HG02623 (cell line): ENCODE measurements around the gene RGS18.
A peak's percentile ranks its signal among the peaks of the same experiment; 100 is the strongest.
"Not testable (repeated sequence)": the region's sequence is repeated elsewhere in the genome, so short reads cannot be mapped to it uniquely, and the experiment has no call there.

ENCODE experiments used
- ATAC-seq: cut with Tn5 transposase; IDR thresholded peaks from one replicate; pipeline ENCODE4 v1.9.1; 2021; ENCODE audit warnings: moderate library complexity; ENCODE audit not compliant: unreplicated experiment

RGS18 gene, protein sequence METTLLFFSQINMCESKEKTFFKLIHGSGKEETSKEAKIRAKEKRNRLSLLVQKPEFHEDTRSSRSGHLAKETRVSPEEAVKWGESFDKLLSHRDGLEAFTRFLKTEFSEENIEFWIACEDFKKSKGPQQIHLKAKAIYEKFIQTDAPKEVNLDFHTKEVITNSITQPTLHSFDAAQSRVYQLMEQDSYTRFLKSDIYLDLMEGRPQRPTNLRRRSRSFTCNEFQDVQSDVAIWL

DNA sequence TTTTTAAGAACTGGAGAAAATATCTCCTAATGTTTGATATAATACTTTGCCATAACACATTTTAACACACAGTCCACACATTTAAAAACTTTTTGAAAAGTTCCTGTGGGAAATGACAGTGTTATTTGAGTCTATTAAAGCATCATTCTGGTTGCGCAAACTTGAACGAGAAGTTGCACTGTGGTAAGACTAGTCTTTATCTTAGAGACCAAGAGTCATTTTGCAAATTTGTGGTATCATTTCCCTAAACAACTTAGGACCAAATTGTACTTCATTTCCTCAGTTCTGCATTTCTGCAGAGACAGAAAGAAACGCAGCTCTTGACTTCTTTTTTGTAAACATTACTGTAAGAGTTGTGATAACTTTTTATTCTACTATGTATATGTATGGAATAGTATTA is at the start of gene RGS18:
Gene RGS18 (plus strand): TSS at position 282 of the 400 bp plus-strand sequence. CDS start 176 bp downstream, outside the sequence.
- peak; percentile 88 for ATAC-seq

DNA sequence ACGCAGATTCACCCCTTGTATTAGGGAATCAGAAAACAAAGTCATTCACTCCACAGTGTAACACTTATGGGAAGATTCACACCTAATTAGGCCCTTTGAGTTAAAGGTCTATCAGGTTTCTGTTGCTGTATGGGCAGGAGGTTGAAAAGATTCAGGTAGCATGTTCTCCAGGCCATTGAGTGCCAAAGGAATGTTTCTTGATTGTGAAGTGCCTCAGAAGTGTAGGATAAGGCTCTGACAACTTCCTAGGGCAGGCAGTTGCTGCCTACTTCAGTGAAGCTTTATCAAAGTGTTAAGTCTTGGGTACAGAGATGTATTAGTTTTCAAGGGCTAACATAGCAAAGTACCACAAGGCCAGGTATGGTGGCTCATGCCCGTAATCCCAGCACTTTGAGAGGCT is 48.7 kb upstream of the RGS18 start:
- no peak for ATAC-seq

DNA sequence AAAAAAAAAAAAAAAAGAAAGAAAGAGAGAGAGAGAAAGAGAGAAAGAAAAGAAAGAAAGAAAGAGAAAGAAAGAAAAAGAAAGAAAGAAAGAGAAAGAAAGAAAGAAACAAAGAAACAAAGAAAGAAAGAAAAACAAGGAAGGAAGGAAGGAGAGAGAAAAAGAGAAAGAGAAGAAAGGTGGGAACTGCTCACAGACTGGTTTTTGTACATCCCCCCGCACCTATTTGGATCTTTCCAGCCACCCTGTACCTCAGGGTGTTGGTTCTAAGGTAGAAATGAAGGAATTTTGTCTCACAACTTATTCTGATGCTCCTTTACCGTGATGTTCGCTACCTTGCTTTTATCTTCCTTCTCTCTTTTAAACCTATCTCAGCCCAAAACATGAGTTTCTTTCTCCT is 43.3 kb upstream of the RGS18 start:
- ATAC-seq: no peak

DNA sequence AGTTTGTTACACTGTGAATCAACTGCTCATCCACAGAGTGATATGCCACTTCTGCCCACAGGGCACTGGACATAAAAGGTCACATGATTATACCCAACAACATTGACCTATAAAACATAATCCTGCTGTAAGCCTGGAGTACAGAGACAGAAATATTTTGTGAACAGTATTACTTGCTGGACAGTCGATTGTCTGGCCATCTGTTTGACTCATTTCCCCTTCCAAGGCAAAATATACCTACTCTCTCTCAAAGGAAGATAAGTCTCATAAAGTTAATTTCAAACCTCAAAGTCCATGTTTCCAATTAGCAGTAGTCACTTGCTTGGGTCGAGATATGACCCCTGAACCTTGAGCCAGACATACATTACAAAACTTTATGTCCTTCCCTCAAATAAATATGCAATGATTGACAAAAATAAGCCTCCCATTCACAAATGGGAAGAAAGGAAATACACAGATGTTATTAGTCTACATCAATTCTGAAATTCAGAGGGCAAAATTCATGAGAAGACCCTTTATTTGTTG is 39.3 kb upstream of the RGS18 start:
- no peak for ATAC-seq

DNA sequence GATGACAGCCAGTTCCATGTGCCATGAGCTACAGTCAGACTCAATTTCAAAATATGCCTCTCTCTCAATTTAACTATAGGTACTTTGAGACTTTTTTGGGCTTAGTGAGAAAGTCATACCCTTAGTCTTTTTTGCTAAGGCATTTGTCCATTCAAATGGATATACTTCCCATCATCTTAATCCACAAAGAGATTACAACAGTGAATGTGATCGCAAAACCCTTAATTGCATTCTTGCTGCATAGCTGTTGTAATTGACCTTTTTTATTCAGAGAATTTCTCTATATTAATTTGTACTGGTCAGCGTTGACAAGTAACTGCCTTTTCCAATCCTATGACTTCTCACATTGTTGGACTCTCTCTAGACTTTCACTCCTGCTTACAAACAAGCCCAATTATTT is 38.6 kb upstream of the RGS18 start:
- no peak for ATAC-seq

DNA sequence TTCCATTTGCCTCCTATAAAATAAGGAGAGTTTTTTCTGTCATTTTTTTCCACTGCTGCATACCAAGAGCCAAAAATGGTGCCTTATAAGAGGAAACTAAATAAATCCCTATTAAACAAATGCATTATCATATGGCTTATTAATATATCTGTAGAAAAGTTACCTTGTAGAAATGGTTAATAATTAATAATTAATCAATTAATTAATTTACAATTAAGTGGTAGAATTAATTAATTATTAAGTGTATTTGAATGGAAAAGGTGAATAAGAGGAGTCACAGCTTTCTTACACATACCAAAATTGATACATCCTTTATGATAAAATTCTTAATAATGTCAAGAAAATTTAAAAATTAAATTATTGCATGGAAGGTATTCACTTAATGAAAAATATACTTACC is 35.6 kb upstream of the RGS18 start:
- no peak for ATAC-seq

DNA sequence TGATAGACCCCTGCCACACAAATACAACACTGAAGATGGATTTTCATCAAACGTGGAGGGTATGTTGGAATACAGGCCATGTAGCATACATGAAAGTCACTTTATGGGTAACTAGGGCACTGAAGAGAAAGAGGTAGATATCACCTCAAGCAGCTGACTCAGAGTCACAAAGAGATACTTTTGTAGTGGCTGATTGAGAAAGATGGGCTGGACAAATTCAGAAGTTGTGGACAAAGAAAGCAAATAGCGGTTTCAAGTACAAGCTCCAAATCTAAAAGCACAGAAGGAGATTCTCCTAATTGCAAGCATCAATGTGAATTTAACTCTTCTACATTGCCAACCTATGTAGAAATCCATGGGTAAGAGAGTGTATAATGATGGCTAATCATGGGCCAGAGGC is 35.0 kb upstream of the RGS18 start:
- no peak for ATAC-seq

DNA sequence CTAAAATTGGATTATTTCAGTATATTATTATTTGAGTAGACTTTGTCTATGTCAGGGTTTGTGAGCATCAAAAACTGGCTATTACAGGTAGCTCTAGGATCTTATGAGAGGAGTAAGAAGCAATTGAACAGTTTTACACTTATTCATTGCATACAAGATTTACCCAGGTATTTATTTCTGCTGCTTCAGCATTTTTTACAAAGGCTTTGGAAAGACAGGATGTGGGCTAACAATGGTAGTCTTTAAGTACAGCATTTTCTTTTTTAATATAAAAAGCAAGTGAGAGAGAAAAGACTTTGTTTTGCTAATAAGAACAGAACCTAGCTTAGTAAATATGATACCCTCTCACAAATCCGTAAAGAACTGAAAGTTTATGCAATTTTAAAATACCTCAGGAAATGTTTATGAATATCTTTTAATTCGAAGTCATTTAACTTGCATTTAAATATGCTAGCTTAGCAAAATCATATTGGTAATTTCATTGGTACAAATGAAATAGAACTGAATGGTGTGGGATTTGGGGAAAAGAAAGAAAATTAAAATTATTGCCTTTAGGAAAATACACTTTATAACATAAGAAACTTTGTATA is 32.1 kb upstream of the RGS18 start:
- ATAC-seq: no peak

DNA sequence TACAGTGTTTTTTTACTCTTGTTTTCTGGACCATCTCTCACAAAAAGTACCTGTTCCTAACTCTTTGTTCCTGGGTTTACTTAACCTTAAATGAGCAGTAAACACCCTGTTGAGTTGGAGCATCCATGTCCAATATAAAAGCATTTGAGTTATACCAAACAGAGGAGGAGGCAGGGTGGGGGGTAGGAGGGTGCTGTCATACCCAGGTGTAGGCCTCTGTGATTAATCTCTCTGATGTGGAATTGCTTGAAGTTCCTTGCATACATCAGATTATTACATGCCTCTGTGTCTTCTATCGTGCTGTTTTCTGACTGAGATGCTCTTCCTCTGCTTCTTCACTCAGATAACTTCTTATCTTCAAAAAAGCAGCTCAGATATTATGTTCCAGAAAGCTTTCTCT is 28.1 kb upstream of the RGS18 start:
- ATAC-seq: no peak

DNA sequence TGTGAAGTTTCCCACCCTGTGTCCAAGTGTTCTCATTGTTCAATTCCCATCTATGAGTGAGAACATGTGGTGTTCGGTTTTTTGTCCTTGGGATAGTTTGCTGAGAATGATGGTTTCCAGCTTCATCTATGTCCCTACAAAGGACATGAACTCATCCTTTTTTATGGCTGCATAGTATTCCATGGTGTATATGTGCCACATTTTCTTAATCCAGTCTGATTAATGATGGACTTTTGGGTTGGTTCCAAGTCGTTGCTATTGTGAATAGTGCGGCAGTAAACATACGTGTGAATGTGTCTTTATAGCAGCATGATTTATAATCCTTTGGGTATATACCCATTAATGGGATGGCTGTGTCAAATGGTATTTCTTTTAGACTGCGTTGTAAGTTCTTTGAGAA is 27.4 kb upstream of the RGS18 start:
- ATAC-seq: not testable (repeated sequence)

DNA sequence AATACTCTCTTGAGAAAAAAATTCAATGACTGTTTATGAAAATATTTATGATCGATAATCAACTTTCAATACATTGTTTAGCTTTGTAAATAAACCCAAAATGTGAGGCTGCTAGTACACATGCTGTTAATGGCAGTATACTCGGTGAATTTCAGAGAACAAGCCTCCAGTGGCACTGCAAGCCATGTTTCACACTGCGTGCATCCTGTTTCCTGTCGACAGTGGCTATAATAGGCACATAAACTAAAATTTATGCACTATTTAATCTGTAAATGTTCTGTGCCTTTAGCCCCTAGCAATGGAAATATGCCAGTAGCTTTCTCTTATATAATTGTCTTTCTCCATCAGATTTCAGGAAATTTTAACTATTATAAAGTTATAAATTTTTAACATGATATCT is 26.3 kb upstream of the RGS18 start:
- ATAC-seq: no peak

DNA sequence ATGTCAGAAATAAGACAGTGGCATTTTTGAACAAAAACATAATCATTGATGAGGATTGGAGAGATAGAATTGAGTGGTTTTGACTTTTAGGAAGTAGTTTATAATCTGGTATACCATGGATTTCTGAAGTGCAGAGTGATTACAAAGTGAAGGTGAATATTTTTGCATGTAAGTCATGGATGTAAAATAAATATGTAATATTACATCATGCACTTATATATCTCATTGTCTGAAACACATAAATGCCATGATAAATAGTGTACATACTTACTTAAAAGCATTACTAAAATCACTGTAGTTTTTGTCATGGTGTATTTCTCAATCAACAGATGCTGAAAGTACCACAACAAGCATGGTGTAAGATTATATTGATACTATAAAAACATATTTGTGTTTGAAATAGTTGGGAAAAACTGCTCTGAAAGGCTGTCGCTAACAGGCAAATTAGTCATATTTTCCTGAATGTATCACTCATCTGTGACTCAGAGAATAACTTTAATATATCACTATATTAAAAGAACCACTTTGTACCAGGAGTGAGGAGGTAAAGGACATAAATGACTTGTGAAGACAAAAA is 24.8 kb upstream of the RGS18 start:
- ATAC-seq: no peak

DNA sequence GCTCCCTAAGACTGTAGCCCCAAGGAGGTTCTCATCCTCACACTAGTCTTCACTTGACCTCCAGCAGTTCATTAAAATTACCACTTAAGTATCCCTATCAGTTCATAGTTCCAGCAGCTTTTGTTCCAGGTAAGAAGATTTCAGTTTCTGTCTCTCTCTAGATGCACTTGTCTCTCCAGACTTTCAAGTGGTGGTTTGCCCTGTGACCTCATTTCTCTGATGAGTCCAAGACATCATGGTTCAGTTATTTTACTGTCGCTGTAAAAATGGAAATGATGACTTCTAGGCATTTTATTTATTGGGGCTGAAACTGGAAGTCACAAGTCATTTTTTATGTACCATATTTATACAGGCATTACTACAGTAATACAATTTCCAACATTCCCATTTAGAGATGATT is 17.9 kb upstream of the RGS18 start:
- ATAC-seq: no peak

DNA sequence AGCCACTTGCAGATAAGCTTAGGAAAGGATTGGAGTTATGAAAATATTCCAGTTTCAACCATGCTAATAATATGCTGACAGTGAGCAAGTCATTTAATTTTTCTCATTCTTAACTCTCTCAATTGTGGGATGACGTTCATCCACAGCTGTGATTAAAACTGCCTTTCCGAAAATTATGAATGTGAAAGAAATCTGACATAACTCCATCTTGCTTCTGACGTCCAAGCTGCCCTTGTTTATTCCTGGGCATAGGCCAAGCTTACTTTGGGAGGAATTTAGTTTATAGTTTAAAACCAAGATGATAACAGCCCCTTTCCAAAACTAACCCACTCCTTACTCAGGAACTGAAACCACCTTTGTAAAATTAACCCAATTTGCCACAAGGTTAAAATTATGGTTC is 11.0 kb upstream of the RGS18 start:
- no peak for ATAC-seq

DNA sequence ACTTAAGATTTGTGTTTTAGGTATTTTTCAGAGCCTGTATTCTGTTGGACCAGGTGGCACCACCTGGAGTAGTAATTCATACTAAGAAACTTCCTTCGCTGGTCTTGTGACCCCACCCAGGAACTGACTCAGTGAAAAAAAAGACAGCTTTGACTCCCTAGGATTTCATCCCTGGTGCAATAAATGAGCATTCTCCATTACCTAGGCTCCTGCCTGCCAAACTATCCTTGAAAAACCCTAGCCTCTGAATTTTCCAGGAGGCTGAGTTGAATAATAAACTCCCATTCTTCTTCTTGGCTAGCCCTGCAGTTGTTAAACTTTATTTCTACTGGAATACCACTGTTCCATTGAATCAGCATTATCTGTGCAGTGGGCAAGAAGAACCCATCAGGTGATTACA is 10.6 kb upstream of the RGS18 start:
- ATAC-seq: no peak

DNA sequence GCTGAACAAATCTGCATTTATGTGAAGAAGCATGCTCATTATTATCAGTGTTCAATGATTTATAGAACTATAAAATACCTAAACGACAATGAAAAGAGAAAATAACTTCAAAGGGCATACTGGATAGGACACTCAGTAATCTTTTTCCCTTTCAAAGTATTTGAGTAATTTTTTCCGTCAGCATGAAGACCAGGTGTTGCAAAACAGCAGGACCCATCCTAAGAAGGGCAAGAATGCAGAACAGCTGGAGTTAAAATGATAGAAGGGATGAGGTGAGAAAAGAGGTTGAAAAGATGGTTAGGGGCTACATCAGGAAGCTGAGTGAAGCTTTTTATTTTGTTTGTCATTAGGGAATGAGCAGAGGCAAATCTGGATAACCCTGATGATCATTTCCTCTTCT is 7.1 kb upstream of the RGS18 start:
- no peak for ATAC-seq

DNA sequence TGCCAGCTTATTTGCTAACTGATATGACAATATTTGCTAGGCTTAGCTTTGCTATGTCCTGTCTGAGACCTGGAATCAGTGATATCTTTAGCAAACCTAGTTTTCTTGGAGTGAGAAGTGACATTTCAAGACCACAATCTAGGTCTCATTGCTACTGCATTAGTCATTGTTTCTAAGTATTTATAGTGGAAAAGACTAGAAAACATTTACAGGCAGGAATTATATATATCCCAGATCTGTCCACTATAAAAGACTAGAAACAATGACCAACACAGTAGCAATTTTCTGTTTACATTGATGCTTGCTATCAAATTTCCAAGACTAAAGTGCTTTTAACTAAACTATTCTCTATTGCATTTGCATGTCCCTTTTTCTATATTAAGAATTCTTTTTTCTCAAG is 5.0 kb upstream of the RGS18 start:
- ATAC-seq: no peak

DNA sequence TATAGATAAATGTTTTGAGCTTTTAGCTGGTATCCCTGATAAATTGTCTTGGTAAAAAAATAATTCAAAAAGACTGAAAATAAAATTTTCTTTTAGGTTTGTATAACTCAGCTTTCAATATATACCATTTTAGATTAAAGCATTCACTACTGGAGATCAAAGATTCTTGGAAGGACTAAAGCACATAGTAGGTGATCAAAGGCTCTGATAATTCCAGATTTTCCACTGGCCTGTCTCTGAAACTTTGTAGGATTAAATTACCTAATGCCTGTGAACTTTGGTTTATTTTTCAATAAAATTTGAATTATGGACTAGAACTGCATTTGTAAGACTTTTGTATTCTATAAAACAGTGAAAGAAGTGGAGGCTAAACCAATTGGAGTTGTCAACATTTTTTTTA is 1.2 kb upstream of the RGS18 start:
- ATAC-seq: no peak

DNA sequence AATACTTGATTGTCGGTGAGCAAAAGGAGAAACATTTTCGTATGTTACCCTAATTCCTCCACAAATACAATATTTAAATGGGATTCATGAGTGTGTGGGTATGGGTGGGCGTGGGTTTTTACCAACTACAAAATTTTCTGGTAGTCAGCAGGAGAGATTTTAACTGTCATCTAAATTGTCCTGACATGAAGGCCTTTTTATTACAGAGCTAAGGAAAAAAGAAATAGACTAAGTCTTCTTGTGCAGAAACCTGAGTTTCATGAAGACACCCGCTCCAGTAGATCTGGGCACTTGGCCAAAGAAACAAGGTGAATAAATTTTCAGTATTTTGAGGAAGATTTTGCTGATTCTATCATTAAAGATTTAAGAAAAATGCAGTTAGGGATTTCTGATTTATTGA is 752 bp downstream of the RGS18 start:
- no peak for ATAC-seq

DNA sequence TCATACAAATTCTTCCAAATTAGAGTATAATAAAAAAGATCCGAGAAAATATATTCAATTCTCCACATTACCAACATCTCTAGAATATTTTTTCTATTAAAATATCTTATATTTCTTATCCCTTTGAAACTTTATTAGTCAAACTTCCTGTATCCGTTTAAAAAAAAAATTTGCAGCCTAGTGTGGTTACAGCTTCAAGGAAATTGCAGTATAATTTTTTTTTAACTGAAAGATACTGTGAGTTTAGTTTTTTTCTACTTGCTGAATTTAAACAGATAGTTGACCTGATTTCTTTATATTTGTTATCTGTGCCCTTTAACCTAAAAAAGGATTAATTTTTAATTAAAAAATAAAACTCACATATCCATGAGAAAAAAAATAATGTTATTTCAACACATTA is 1.5 kb downstream of the RGS18 start:
- no peak for ATAC-seq

DNA sequence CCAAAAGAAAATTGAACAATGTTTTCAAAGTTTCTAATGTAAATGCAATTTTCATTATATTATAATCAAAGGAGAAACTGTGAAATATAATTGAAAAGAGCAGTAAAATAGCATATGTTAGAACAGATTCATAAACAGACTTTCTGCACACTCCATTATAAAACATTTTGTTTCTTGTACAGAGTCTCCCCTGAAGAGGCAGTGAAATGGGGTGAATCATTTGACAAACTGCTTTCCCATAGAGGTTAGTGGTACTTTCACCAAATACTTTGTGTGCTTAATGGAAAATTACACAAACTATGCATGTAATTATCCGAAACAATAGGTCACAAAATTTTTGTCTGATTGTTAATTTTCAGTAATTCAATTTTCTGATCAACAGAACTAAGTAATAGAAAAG is 1.9 kb downstream of the RGS18 start:
- ATAC-seq: no peak

DNA sequence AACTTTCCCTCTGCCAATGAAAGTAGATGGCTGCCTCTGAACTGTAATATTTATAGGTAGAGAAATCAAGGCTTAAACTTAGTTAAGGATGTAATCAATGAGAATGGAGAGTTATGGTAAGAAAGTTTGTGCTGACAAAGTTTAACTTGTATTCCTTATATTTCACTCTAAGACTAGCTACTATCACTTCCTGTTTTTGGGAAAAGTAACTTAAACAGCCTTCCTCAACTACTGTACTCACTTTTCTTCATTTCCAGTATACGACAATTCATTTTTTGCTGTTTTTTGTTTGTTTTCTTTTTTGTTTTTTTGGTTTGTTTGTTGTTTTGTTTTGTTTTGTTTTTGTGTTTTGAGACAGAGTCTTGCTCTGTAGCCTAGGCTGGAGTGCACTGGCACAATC is 3.7 kb downstream of the RGS18 start:
- ATAC-seq: no peak

DNA sequence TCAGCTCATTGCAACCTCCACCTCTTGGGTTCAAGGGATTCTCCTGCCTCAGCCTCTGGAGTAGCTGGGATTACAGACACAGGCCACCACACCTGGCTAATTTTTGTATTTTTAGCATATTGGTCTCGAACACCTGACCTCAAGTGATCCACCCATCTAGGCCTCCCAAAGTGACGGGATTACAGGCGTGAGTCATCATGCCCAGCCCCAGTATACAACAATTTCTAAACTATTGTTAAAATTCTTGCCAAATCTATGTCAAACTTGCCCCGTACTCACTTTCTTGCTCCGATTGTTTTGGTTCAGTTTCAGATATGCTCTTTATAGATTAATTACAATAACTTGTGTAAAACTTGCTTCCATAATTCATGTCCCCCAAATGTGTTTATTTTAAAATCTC is 4.1 kb downstream of the RGS18 start:
- no peak for ATAC-seq
